K562 (cell line): ENCODE data around the gene CCDC186. TPM values are rescaled to one million over a fixed set of nuclear protein-coding genes. Genes with fewer than 3 reads are reported as not detected.

Experiments
- ATAC-seq: fragments of 200-7000 bp; cut with Tn5 transposase; 3 replicates; pipeline ENCODE4 v1.9.1; 2020; ENCODE audit warnings: moderate library complexity
- BruUV-seq: library from RNA; stranded (reverse); fragments of 400-500 nt; replicated peaks from 2 replicates; lab custom pipeline; 2021; lab: Mats Ljungman, UMichigan
- CTCF ChIA-PET: fragments of 300-600 bp; formaldehyde crosslinking; extraction: SDS; loops from one replicate; lab custom pipeline; 2021; ENCODE audit warnings: low intra/inter-chr PET ratio; lab: Yijun Ruan, JAX
- POLR2A ChIA-PET: fragments of 300-600, 350-650 bp; sonication (Branson Sonifier 250); formaldehyde crosslinking; extraction: SDS; loops from one replicate; lab custom pipeline; 2021; ENCODE audit warnings: antibody characterized with exemption, inconsistent platforms; lab: Yijun Ruan, JAX
- DNase-seq, 4 experiments: peaks; one replicate each; pipeline versions ENCODE4 v3.0.0 to v3.0.0-alpha.2; 2011 to 2018; ENCODE audit warnings: low spot score in 3 of 4, mixed read lengths in 3 of 4; ENCODE audit errors: extremely low read depth in 1 of 4
- FAIRE-seq: peaks from 2 replicates; lab custom pipeline; 2011; peaks lifted over from hg19 to GRCh38; lab: Jason Lieb, UNC
- H2AFZ ChIP-seq: 2 replicates; pipeline ENCODE4 v1.6.0; 2011; ENCODE audit warnings: low read depth, low read length, control low read depth, inconsistent platforms
- H3K27ac ChIP-seq: fragments of 200-600 bp; 3 replicates; pipeline ENCODE4 v1.8.0; 2011; ENCODE audit warnings: low read depth, mild to moderate bottlenecking, control low read depth, inconsistent platforms, low read length, moderate library complexity, mixed read lengths; ENCODE audit errors: extremely low read depth
- H3K27me3 ChIP-seq, 2 experiments: fragments of 300-600 bp in 1 of 2; 2 replicates in 1 of 2; 3 replicates in 1 of 2; pipeline versions ENCODE4 v1.6.0 to v1.8.0; 2011; ENCODE audit warnings: inconsistent platforms in 2 of 2, low read length in 2 of 2, mild to moderate bottlenecking in 1 of 2, mixed read lengths in 1 of 2, moderate library complexity in 1 of 2; ENCODE audit not compliant: control insufficient read depth in 2 of 2, insufficient read depth in 2 of 2
- H3K36me3 ChIP-seq: fragments of 300-600 bp; 3 replicates; pipeline ENCODE4 v1.8.0; 2011; ENCODE audit warnings: mild to moderate bottlenecking, low read length, inconsistent platforms; ENCODE audit not compliant: control insufficient read depth, insufficient read depth
- H3K4me1 ChIP-seq, 2 experiments: fragments of 200-600 bp in 1 of 2; replicated peaks in 1 of 2; 2 replicates in 1 of 2; 3 replicates in 1 of 2; pipeline versions ENCODE4 v1.5.1 to v1.8.0; 2011; ENCODE audit warnings: inconsistent platforms in 2 of 2, low read length in 2 of 2, mild to moderate bottlenecking in 1 of 2, mixed read lengths in 1 of 2, moderate library complexity in 1 of 2; ENCODE audit not compliant: control insufficient read depth in 2 of 2, insufficient read depth in 2 of 2
- H3K4me2 ChIP-seq: 2 replicates; pipeline ENCODE4 v1.6.1; 2011; ENCODE audit warnings: low read length, control low read depth, inconsistent platforms, mixed read lengths; ENCODE audit not compliant: insufficient read depth
- H3K4me3 ChIP-seq: fragments of 200-600 bp; sonication (generic), shearing (Covaris generic); 2 replicates; pipeline ENCODE4 v1.5.1; 2016; ENCODE audit warnings: control low read depth, inconsistent platforms
- H3K79me2 ChIP-seq: fragments of 200-600 bp; 3 replicates; pipeline ENCODE4 v1.8.0; 2011; ENCODE audit warnings: low read length, inconsistent platforms; ENCODE audit not compliant: control insufficient read depth, insufficient read depth
- H3K9ac ChIP-seq, 2 experiments: 2 replicates each; pipeline versions ENCODE4 v1.6.0 to v1.6.1; 2011; ENCODE audit warnings: low read depth in 2 of 2, low read length in 2 of 2, control low read depth in 1 of 2, inconsistent platforms in 1 of 2, mild to moderate bottlenecking in 1 of 2, mixed read lengths in 1 of 2; ENCODE audit not compliant: insufficient read depth in 1 of 2
- H3K9me1 ChIP-seq: one replicate; pipeline ENCODE4 v1.6.0; 2011; ENCODE audit warnings: inconsistent platforms, mild to moderate bottlenecking, low read length, moderate library complexity; ENCODE audit not compliant: control insufficient read depth, insufficient read depth
- H3K9me3 ChIP-seq: replicated peaks from 2 replicates; pipeline ENCODE4 v1.5.1; 2011; ENCODE audit warnings: low read depth, low read length, inconsistent platforms; ENCODE audit not compliant: control insufficient read depth, insufficient read depth
- H4K20me1 ChIP-seq: replicated peaks from 2 replicates; pipeline ENCODE4 v1.6.1; 2011; ENCODE audit warnings: low read length, inconsistent platforms, mixed read lengths; ENCODE audit not compliant: control insufficient read depth, insufficient read depth
- CHD7 ChIP-seq: fragments of 200-600 bp; sonication (generic); IDR thresholded peaks from one replicate; pipeline ENCODE4 v1.6.1; 2012; ENCODE audit warnings: mild to moderate bottlenecking, low read depth, low read length, inconsistent platforms
- ILF3 ChIP-seq: fragments of 450-650 bp; IDR thresholded peaks from 2 replicates; pipeline ENCODE4 v1.6.1; 2018; ENCODE audit warnings: antibody characterized with exemption, mild to moderate bottlenecking, moderate library complexity, borderline replicate concordance
- JUNB ChIP-seq: fragments of 450-650 bp; formaldehyde crosslinking; conservative IDR thresholded peaks from 2 replicates; pipeline ENCODE4 v1.4.0; 2020; ENCODE audit warnings: mild to moderate bottlenecking
- KDM2B ChIP-seq: fragments of 250-450 bp; sonication (Bioruptor Pico); IDR thresholded peaks from 2 replicates; pipeline ENCODE4 v1.8.0; 2021; ENCODE audit warnings: mild to moderate bottlenecking, moderate library complexity
- NFE2 ChIP-seq: IDR thresholded peaks from 2 replicates; pipeline ENCODE4 v1.6.1; 2014; ENCODE audit warnings: antibody characterized with exemption, low read depth
- RBM22 ChIP-seq: fragments of 200-400 bp; formaldehyde crosslinking; IDR thresholded peaks from 2 replicates; pipeline ENCODE4 v1.6.1; 2018; ENCODE audit warnings: low read length, low read depth; ENCODE audit not compliant: poor library complexity, severe bottlenecking
- SREBF1 ChIP-seq: fragments of 150-350 bp; IDR thresholded peaks from 2 replicates; pipeline ENCODE4 v1.6.1; 2014; ENCODE audit warnings: antibody characterized with exemption, low read depth, low read length, borderline replicate concordance
- ZNF212 ChIP-seq: fragments of 450-650 bp; formaldehyde crosslinking; IDR thresholded peaks from 2 replicates; pipeline ENCODE4 v1.4.0; 2020; ENCODE audit warnings: mild to moderate bottlenecking
- ZNF41 ChIP-seq: fragments of 250-450 bp; sonication (Bioruptor Pico); conservative IDR thresholded peaks from 2 replicates; pipeline ENCODE4 v1.4.0; 2020; ENCODE audit warnings: mild to moderate bottlenecking
- ZNF589 ChIP-seq: fragments of 200-800 bp; sonication (Bioruptor generic); IDR thresholded peaks from 2 replicates; pipeline ENCODE4 v1.6.1; 2016; ENCODE audit warnings: low read depth, missing genetic modification characterization, missing compliant biosample characterization
- WGBS: fragments of 100-300 bp; shearing (Covaris generic); methylation state at CpG from one replicate; pipeline ENCODE4 v1.1.6; 2016; ENCODE audit warnings: low coverage, mixed read lengths; ENCODE audit not compliant: insufficient coverage; ENCODE audit errors: missing lambda C conversion rate; 5-methylcytosine and 5-hydroxymethylcytosine counted together
- in situ Hi-C: fragments of 300-500 bp; cut with MboI; formaldehyde crosslinking; loops from 4 replicates; pipeline ENCODE4 v1.15.0; 2018; ENCODE audit warnings: inconsistent platforms, mixed read lengths
- intact Hi-C: fragments of 100-400 bp; cut with micrococcal nuclease; formaldehyde crosslinking; loops from 2 replicates; pipeline ENCODE4 v1.14.2; 2022
- polyA plus RNA-seq, 8 experiments: library from polyadenylated mRNA; depleted of rRNA in 4 of 8; stranded (reverse) in 5 of 8; unstranded in 3 of 8; fragments of >200 nt; fragmentation: Nextera tagmentation in 2 of 8; fragmentation: Illumina TruSeq in 1 of 8; extraction: Ambion mirVana in 2 of 8; extraction: Trizol in 1 of 8; gene quantifications; 2 replicates each; pipeline versions ENCODE4 v1.2.1 to v1.2.3, GENCODE V29; 2011 to 2014; ENCODE audit warnings: inconsistent platforms in 1 of 8, missing spikeins in 1 of 8
- total RNA-seq, 7 experiments: library from RNA; depleted of rRNA in 6 of 7; stranded (reverse); fragments of >200 nt in 6 of 7; fragmentation: Illumina TruSeq in 2 of 7; extraction: Trizol in 2 of 7; gene quantifications; 2 replicates each; pipeline versions ENCODE4 v1.2.1 to v1.2.3, GENCODE V29; 2011 to 2021; ENCODE audit warnings: low replicate concordance in 1 of 7
- TF ChIP-seq, protein P1 (sequence below): sonication (generic); formaldehyde crosslinking; IDR thresholded peaks from 2 replicates; pipeline ENCODE4 v1.9.0; 2022; ENCODE audit warnings: mild to moderate bottlenecking, missing genetic modification reagents

The CCDC186 gene
- total and polyA plus RNA-seq, 9 of the 15 experiments (the other 6 are each of a cell fraction or from before 2014, with no cell fraction given): 2.0 to 7.5 (median 4.7) TPM

- CTCF ChIA-PET: no interaction called here
- H3K4me1 ChIP-seq: no peaks in the 10 kb centered on the region
- TF ChIP-seq CHD7 (no peak), JUNB (CRISPR knock-in tag) (no peak), ZNF212 (CRISPR knock-in tag) (no peak), ZNF41 (CRISPR knock-in tag) (no peak), ILF3 (no peak), RBM22 (no peak), KDM2B (CRISPR knock-in tag) (no peak), SREBF1 (no peak), NFE2 (no peak), ZNF589 (CRISPR knock-in tag) (no peak)
- TF ChIP-seq, protein P1, sequence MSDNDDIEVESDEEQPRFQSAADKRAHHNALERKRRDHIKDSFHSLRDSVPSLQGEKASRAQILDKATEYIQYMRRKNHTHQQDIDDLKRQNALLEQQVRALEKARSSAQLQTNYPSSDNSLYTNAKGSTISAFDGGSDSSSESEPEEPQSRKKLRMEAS (CRISPR knock-in tag): no peak
- ATAC-seq: no peak
- no peaks in the 10 kb centered on the region for H3K9me1 ChIP-seq
- intact Hi-C loops: no loop called here
- BruUV-seq: no TSS peak
- WGBS: 3% methylated on average over 3 of the region's 3 CpGs
- POLR2A ChIA-PET: no interaction called here
- H3K4me2 ChIP-seq: no peak overlapping the region
- FAIRE-seq: no peak
- no peak overlapping the region for H3K9ac ChIP-seq
- H2AFZ ChIP-seq: no peak overlapping the region
- DNase-seq: no peak
- no peaks in the 10 kb centered on the region for H4K20me1 ChIP-seq
- no peaks in the 10 kb centered on the region for H3K79me2 ChIP-seq
- H3K36me3 ChIP-seq: no peaks in the 10 kb centered on the region
- H3K27me3 ChIP-seq: peaks cover 6 to 13% of the 10 kb centered on the region in 2 experiments
- no peak overlapping the region for H3K4me3 ChIP-seq
- no peak overlapping the region for H3K27ac ChIP-seq
- no peaks in the 10 kb centered on the region for H3K9me3 ChIP-seq
- in situ Hi-C loops: no loop called here
Observed at GRCh38 chr10:114188001-114188400, 14.0 kb upstream of the CCDC186 start.
